GM12878 (cell line): ENCODE data around the gene GPBP1. TPM values are rescaled to one million over a fixed set of nuclear protein-coding genes. Genes with fewer than 3 reads are reported as not detected.

Source experiments
- ATAC-seq: fragments of 200-7000 bp; cut with Tn5 transposase; 3 replicates; pipeline ENCODE4 v1.9.1; 2020; ENCODE audit warnings: mild to moderate bottlenecking, moderate library complexity
- BruUV-seq: library from RNA; stranded (reverse); fragments of 400-500 nt; replicated peaks from 2 replicates; lab custom pipeline; 2021; lab: Mats Ljungman, UMichigan
- CTCF ChIA-PET: fragments of 300-600 bp; sonication (Branson Sonifier 250); formaldehyde crosslinking; extraction: SDS; loops from one replicate; lab custom pipeline; 2021; ENCODE audit warnings: inconsistent platforms; lab: Yijun Ruan, JAX
- POLR2A ChIA-PET: fragments of 350-600 bp; formaldehyde crosslinking; extraction: SDS; loops from one replicate; lab custom pipeline; 2021; ENCODE audit warnings: inconsistent platforms; lab: Charles Lee
- RAD21 ChIA-PET: fragments of 300-600 bp; sonication (Branson Sonifier 250); formaldehyde crosslinking; loops from one replicate; lab custom pipeline; 2023; ENCODE audit warnings: antibody characterized with exemption; ENCODE audit not compliant: unreplicated experiment; lab: Charles Lee
- SMC1A ChIA-PET: fragments of 300-600 bp; sonication (Branson Sonifier 250); formaldehyde crosslinking; loops from one replicate; lab custom pipeline; 2023; ENCODE audit not compliant: unreplicated experiment, uncharacterized antibody; lab: Charles Lee
- DNase-seq: peaks from one replicate; pipeline ENCODE4 v3.0.0-alpha.2; 2011; ENCODE audit warnings: low read depth, low spot score
- FAIRE-seq: peaks from 3 replicates; lab custom pipeline; 2011; peaks lifted over from hg19 to GRCh38; lab: Jason Lieb, UNC
- H2AFZ ChIP-seq: 2 replicates; pipeline ENCODE4 v1.6.0; 2011; ENCODE audit warnings: low read depth, low read length, control low read depth; ENCODE audit not compliant: control insufficient read depth
- H3K27ac ChIP-seq: 2 replicates; pipeline ENCODE4 v1.5.1; 2011; ENCODE audit warnings: control low read depth; ENCODE audit not compliant: control insufficient read depth, insufficient read depth
- H3K27me3 ChIP-seq, 2 experiments: replicated peaks in 1 of 2; 2 replicates each; pipeline versions ENCODE4 v1.6.0 to v1.6.1; 2011; ENCODE audit warnings: low read length in 1 of 2; ENCODE audit not compliant: control insufficient read depth in 2 of 2, insufficient read depth in 2 of 2
- H3K36me3 ChIP-seq, 2 experiments: 2 replicates each; pipeline ENCODE4 v1.5.1; 2011; ENCODE audit warnings: low read length in 1 of 2; ENCODE audit not compliant: control insufficient read depth in 2 of 2, insufficient read depth in 2 of 2
- H3K4me1 ChIP-seq: 2 replicates; pipeline ENCODE4 v1.6.1; 2011; ENCODE audit warnings: mild to moderate bottlenecking, low read length, moderate library complexity, mixed read lengths; ENCODE audit not compliant: control insufficient read depth, insufficient read depth
- H3K4me2 ChIP-seq: 2 replicates; pipeline ENCODE4 v1.6.0; 2011; ENCODE audit warnings: control low read depth; ENCODE audit not compliant: control insufficient read depth, insufficient read depth
- H3K4me3 ChIP-seq: fragments of 200-600 bp; sonication (generic); 2 replicates; pipeline ENCODE4 v1.5.1; 2016
- H3K79me2 ChIP-seq: 2 replicates; pipeline ENCODE4 v1.6.0; 2011; ENCODE audit warnings: low read length; ENCODE audit not compliant: control insufficient read depth, insufficient read depth
- H3K9ac ChIP-seq: 2 replicates; pipeline ENCODE4 v1.8.0; 2011; ENCODE audit warnings: low read length, control low read depth, mixed read lengths; ENCODE audit not compliant: control insufficient read depth, insufficient read depth
- H3K9me3 ChIP-seq: replicated peaks from 3 replicates; pipeline ENCODE4 v1.5.1; 2011; ENCODE audit warnings: mild to moderate bottlenecking, low read length; ENCODE audit not compliant: control insufficient read depth, insufficient read depth
- H4K20me1 ChIP-seq: 2 replicates; pipeline ENCODE4 v1.6.0; 2011; ENCODE audit not compliant: control insufficient read depth, insufficient read depth
- ATF2 ChIP-seq: IDR thresholded peaks from 2 replicates; pipeline ENCODE4 v1.6.1; 2012; ENCODE audit warnings: low read length, inconsistent platforms
- ELK1 ChIP-seq: IDR thresholded peaks from 2 replicates; pipeline ENCODE4 v1.6.1; 2012; ENCODE audit warnings: low read depth, low read length, improper control_type of control experiment
- FOXK2 ChIP-seq: fragments of 450-650 bp; IDR thresholded peaks from 2 replicates; pipeline ENCODE4 v1.6.1; 2017; ENCODE audit warnings: mild to moderate bottlenecking, moderate library complexity
- JUND ChIP-seq: IDR thresholded peaks from 2 replicates; pipeline ENCODE4 v1.6.1; 2012; ENCODE audit warnings: low read depth, mild to moderate bottlenecking, low read length, improper control_type of control experiment, moderate library complexity
- MAX ChIP-seq: IDR thresholded peaks from 2 replicates; pipeline ENCODE4 v1.6.1; 2012; ENCODE audit warnings: low read depth, low read length, improper control_type of control experiment
- MYB ChIP-seq: fragments of 150-350 bp; IDR thresholded peaks from 2 replicates; pipeline ENCODE4 v1.6.1; 2014; ENCODE audit warnings: mild to moderate bottlenecking, low read depth, low read length, borderline replicate concordance
- NFIC ChIP-seq: IDR thresholded peaks from 2 replicates; pipeline ENCODE4 v1.6.1; 2012; ENCODE audit warnings: low read depth, mild to moderate bottlenecking, inconsistent platforms, low read length, moderate library complexity
- PAX8 ChIP-seq: fragments of 450-650 bp; IDR thresholded peaks from 2 replicates; pipeline ENCODE4 v1.6.1; 2017; ENCODE audit warnings: mild to moderate bottlenecking, moderate library complexity
- RUNX3 ChIP-seq: IDR thresholded peaks from 2 replicates; pipeline ENCODE4 v1.6.1; 2012; ENCODE audit warnings: low read length, inconsistent platforms
- SPI1 ChIP-seq: IDR thresholded peaks from 2 replicates; pipeline ENCODE4 v1.6.1; 2011; ENCODE audit warnings: low read depth, mild to moderate bottlenecking, low read length, moderate library complexity, borderline replicate concordance; ENCODE audit not compliant: insufficient read depth
- SRF ChIP-seq, 2 experiments: IDR thresholded peaks; 2 replicates each; pipeline ENCODE4 v1.6.1; 2011; ENCODE audit warnings: low read depth in 2 of 2, low read length in 2 of 2, mild to moderate bottlenecking in 1 of 2, moderate library complexity in 1 of 2
- TCF7 ChIP-seq: IDR thresholded peaks from 2 replicates; pipeline ENCODE4 v1.6.1; 2014; ENCODE audit warnings: antibody characterized with exemption, borderline replicate concordance
- ZBTB33 ChIP-seq: fragments of 450-650 bp; IDR thresholded peaks from 2 replicates; pipeline ENCODE4 v1.6.1; 2017; ENCODE audit warnings: mild to moderate bottlenecking
- ZNF24 ChIP-seq: fragments of 450-650 bp; IDR thresholded peaks from 2 replicates; pipeline ENCODE4 v1.6.1; 2017; ENCODE audit warnings: antibody characterized with exemption, mild to moderate bottlenecking
- ZNF687 ChIP-seq: fragments of 450-650 bp; IDR thresholded peaks from 2 replicates; pipeline ENCODE4 v1.6.1; 2017; ENCODE audit warnings: mild to moderate bottlenecking, moderate library complexity
- WGBS: methylation state at CpG from one replicate; pipeline ENCODE4 v1.1.6; 2016; ENCODE audit warnings: low lambda C conversion rate; ENCODE audit not compliant: insufficient replicate concordance, insufficient coverage; ENCODE audit errors: missing lambda C conversion rate; 5-methylcytosine and 5-hydroxymethylcytosine counted together
- in situ Hi-C: fragments of 300-500 bp; cut with MboI; formaldehyde crosslinking; loops from 9 replicates; pipeline ENCODE4 v1.14.3; 2018; ENCODE audit warnings: mixed read lengths
- intact Hi-C: fragments of 100-400 bp; cut with micrococcal nuclease; formaldehyde crosslinking; loops from one replicate; pipeline ENCODE4 v1.14.2; 2022; ENCODE audit not compliant: unreplicated experiment
- polyA plus RNA-seq, 11 experiments: library from polyadenylated mRNA; depleted of rRNA in 4 of 11; unstranded in 6 of 11; stranded (reverse) in 5 of 11; fragments of >200 nt; fragmentation: Nextera tagmentation in 4 of 11; fragmentation: Illumina TruSeq in 1 of 11; extraction: Ambion mirVana in 4 of 11; extraction: Trizol in 1 of 11; gene quantifications; 1 replicate in 1 of 11; 2 replicates in 10 of 11; pipeline versions ENCODE4 v1.2.1 to v1.2.3, GENCODE V29; 2011 to 2016; ENCODE audit warnings: inconsistent platforms in 2 of 11, missing spikeins in 2 of 11, low read depth in 1 of 11
- total RNA-seq, 4 experiments: library from RNA; depleted of rRNA in 3 of 4; stranded (reverse); fragments of >200 nt in 3 of 4; fragmentation: Illumina TruSeq in 1 of 4; extraction: Trizol in 1 of 4; gene quantifications; 2 replicates each; pipeline versions ENCODE4 v1.2.1 to v1.2.3, GENCODE V29; 2013 to 2021

GPBP1 gene
- total and polyA plus RNA-seq, 10 of the 15 experiments (the other 5 are each of a cell fraction or from before 2014, with no cell fraction given) = 27.0 to 96.2 (median 55.4) TPM

- 98% methylated on average over 3 of the region's 3 CpGs for WGBS
- Histone ChIP-seq H2AFZ (no peak overlapping the region), H4K20me1 (peaks cover 5% of the 10 kb centered on the region), H3K36me3 (peaks cover 3 to 4% of the 10 kb centered on the region in 2 experiments; a peak in 2 of 4 replicates), H3K79me2 (peaks cover 86% of the 10 kb centered on the region), H3K9ac (no peak overlapping the region), H3K4me2 (no peak overlapping the region), H3K27ac (no peak overlapping the region), H3K9me3 (peaks cover 2% of the 10 kb centered on the region), H3K4me1 (peaks cover 25% of the 10 kb centered on the region), H3K4me3 (no peak overlapping the region), H3K27me3 (no peaks in the 10 kb centered on the region)
- ChIA-PET CTCF (no interaction called here), POLR2A (no interaction called here), RAD21 (no interaction called here), SMC1A (no interaction called here)
- DNase-seq = no peak
- peak; percentile 64 for ATAC-seq
- intact Hi-C loops (no loop called here), in situ Hi-C loops (loop anchor here (25.0 kb wide), 1 partner anchor 1882 kb away; the partner anchor contains the start of genes DHX29 and MTREX)
- peak; percentile 23 for FAIRE-seq
- BruUV-seq = no TSS peak
- TF ChIP-seq ELK1 (no peak), MAX (no peak), ZBTB33 (peak; percentile 56; the same call in 1 of the 2 replicates), ZNF687 (no peak), SPI1 (peak; percentile 40; the same call in 1 of the 2 replicates), MYB (no peak), PAX8 (no peak), RUNX3 (peak; percentile 89), FOXK2 (no peak), JUND (no peak), TCF7 (0 out of 2 replicates have a peak, but pooled peaks have one; percentile 30), SRF (IDR thresholded peaks at IDR 0.05; ENCODE audit: low read depth in 2 of 2, low read length in 2 of 2) (no peak), NFIC (peak; percentile 64), ZNF24 (no peak), ATF2 (0 out of 2 replicates have a peak, but pooled peaks have one; percentile 24)
Observed at GRCh38 chr5:57193757-57194413, 20.0 kb downstream of the GPBP1 start.
